GM18498 (cell line): ENCODE data around the gene SNAPC3.

Experiments used
- ATAC-seq: cut with Tn5 transposase; IDR thresholded peaks from one replicate; pipeline ENCODE4 v1.9.1; 2021; ENCODE audit warnings: mild to moderate bottlenecking, moderate library complexity; ENCODE audit not compliant: unreplicated experiment

Gene SNAPC3

GRCh38 chr9:15491950-15492349, 69.3 kb downstream of the SNAPC3 start:
- ATAC-seq = no peak

- ATAC-seq = no peak
These were observed 69.9 kb downstream of the SNAPC3 start for GRCh38 chr9:15492485-15493150.

GRCh38 chr9:15498246-15498995, 75.7 kb downstream of the SNAPC3 start:
- no peak for ATAC-seq

GRCh38 chr9:15499139-15499538, 76.5 kb downstream of the SNAPC3 start:
- ATAC-seq = no peak

GRCh38 chr9:15501179-15501578, 78.5 kb downstream of the SNAPC3 start:
- ATAC-seq = no peak

GRCh38 chr9:15501803-15502202, 79.1 kb downstream of the SNAPC3 start:
- ATAC-seq = no peak

- ATAC-seq = no peak
These were observed 83.2 kb downstream of the SNAPC3 start for GRCh38 chr9:15505921-15506320.

GRCh38 chr9:15509931-15510788, 87.5 kb downstream of the SNAPC3 start:
- ATAC-seq = peak; percentile 48

GRCh38 chr9:15510789-15511575, 88.3 kb downstream of the SNAPC3 start, which contains the start of gene PSIP1:
TSS of gene PSIP1 (minus strand) at chr9:15510970. CDS start at chr9:15510188, 782 bp downstream.
- peak; percentile 84 for ATAC-seq
